OCI-LY3 (cell line): ENCODE data around the gene MAP1LC3B.

Source experiments
- CTCF ChIP-seq: fragments of 200-600, 300-600 bp; sonication (generic); IDR thresholded peaks from 2 replicates; pipeline ENCODE4 v1.5.1; 2014; ENCODE audit warnings: antibody characterized with exemption, low read length, low read depth
- EZH2phosphoT487 ChIP-seq: fragments of 200-600 bp; shearing (Covaris generic); IDR thresholded peaks from 2 replicates; pipeline ENCODE4 v1.6.1; 2018; ENCODE audit warnings: antibody characterized with exemption, mixed run types, low read depth

GRCh38 chr16:87414251-87414680, 22.1 kb downstream of the MAP1LC3B start:
- TF ChIP-seq CTCF (no peak), EZH2phosphoT487 (no peak)
